CD14-positive monocyte (primary cell): Measurements from ENCODE around the gene EIF3B. TPM values are rescaled to one million over a fixed set of nuclear protein-coding genes. Genes with fewer than 3 reads are reported as not detected.

Experiments
- DNase-seq, 3 donors: peaks; one replicate each; pipeline ENCODE4 v3.0.0-alpha.2; 2011 to 2022
- H2AFZ ChIP-seq: 2 replicates; pipeline ENCODE4 v1.6.0; 2012; ENCODE audit warnings: mild to moderate bottlenecking, low read depth, low read length, inconsistent platforms; ENCODE audit not compliant: insufficient read depth, poor library complexity, severe bottlenecking
- H3K27ac ChIP-seq, 2 donors: 1 replicate in 1 of 2; 2 replicates in 1 of 2; pipeline ENCODE4 v1.5.1; 2012 to 2013; ENCODE audit warnings: low read length in 2 of 2, control low read depth in 1 of 2, inconsistent platforms in 1 of 2, low read depth in 1 of 2, mild to moderate bottlenecking in 1 of 2
- H3K27me3 ChIP-seq, 2 donors: one replicate each; pipeline versions ENCODE4 v1.6.0 to v1.6.1; 2011 to 2013; ENCODE audit warnings: low read length in 2 of 2; ENCODE audit not compliant: control insufficient read depth in 2 of 2, insufficient read depth in 2 of 2
- H3K36me3 ChIP-seq, 2 donors: replicated peaks in 1 of 2; 1 replicate in 1 of 2; 2 replicates in 1 of 2; pipeline versions ENCODE4 v1.5.1 to v1.6.1; 2012 to 2013; ENCODE audit warnings: low read length in 2 of 2, control low read depth in 1 of 2, inconsistent platforms in 1 of 2, mild to moderate bottlenecking in 1 of 2; ENCODE audit not compliant: insufficient read depth in 2 of 2, control insufficient read depth in 1 of 2
- H3K4me1 ChIP-seq, 2 donors: 1 replicate in 1 of 2; 2 replicates in 1 of 2; pipeline versions ENCODE4 v1.5.1 to v1.6.1; 2012 to 2013; ENCODE audit warnings: low read length in 2 of 2, control low read depth in 1 of 2, inconsistent platforms in 1 of 2, mild to moderate bottlenecking in 1 of 2, moderate library complexity in 1 of 2; ENCODE audit not compliant: insufficient read depth in 2 of 2, control insufficient read depth in 1 of 2
- H3K4me2 ChIP-seq: replicated peaks from 2 replicates; pipeline ENCODE3; 2012; ENCODE audit warnings: low read length, moderate library complexity, mild to moderate bottlenecking; ENCODE audit not compliant: poor library complexity, severe bottlenecking; ENCODE audit errors: extremely low read depth
- H3K4me3 ChIP-seq, 3 experiments: fragments of 200-600 bp in 1 of 3; sonication (generic) in 1 of 3; replicated peaks in 1 of 3; 1 replicate in 2 of 3; 2 replicates in 1 of 3; pipeline ENCODE4 v1.5.1; 2011 to 2013; ENCODE audit warnings: low read length in 3 of 3, mild to moderate bottlenecking in 3 of 3, control low read depth in 2 of 3, low read depth in 2 of 3, inconsistent platforms in 1 of 3, moderate library complexity in 1 of 3
- H3K79me2 ChIP-seq: 2 replicates; pipeline ENCODE4 v1.6.0; 2012; ENCODE audit warnings: mild to moderate bottlenecking, control low read depth, inconsistent platforms, low read length, moderate library complexity; ENCODE audit not compliant: insufficient read depth
- H3K9ac ChIP-seq: 2 replicates; pipeline ENCODE4 v1.6.0; 2017; ENCODE audit warnings: low read length, mild to moderate bottlenecking; ENCODE audit not compliant: insufficient read depth, poor library complexity, severe bottlenecking
- H3K9me3 ChIP-seq, 2 donors: replicated peaks in 1 of 2; 1 replicate in 1 of 2; 2 replicates in 1 of 2; pipeline versions ENCODE4 v1.5.1 to v1.6.1; 2012 to 2013; ENCODE audit warnings: low read length in 2 of 2, control low read depth in 1 of 2; ENCODE audit not compliant: control insufficient read depth in 1 of 2, insufficient read depth in 1 of 2
- H4K20me1 ChIP-seq: 2 replicates; pipeline ENCODE4 v1.6.0; 2012; ENCODE audit warnings: mild to moderate bottlenecking, low read length, control low read depth, moderate library complexity; ENCODE audit not compliant: insufficient read depth
- H3K27ac Mint-ChIP-seq, 7 donors: one replicate each; pipeline ENCODE4 v1.8.0; 2020; ENCODE audit warnings: mild to moderate bottlenecking in 7 of 7, mixed read lengths in 7 of 7, moderate library complexity in 6 of 7, inconsistent platforms in 2 of 7
- H3K27me3 Mint-ChIP-seq, 3 donors: one replicate each; pipeline ENCODE4 v1.8.0; 2021 to 2022; ENCODE audit warnings: low read depth in 3 of 3, mild to moderate bottlenecking in 3 of 3, mixed read lengths in 3 of 3, moderate library complexity in 3 of 3, inconsistent platforms in 1 of 3
- H3K36me3 Mint-ChIP-seq, 2 donors: one replicate each; pipeline ENCODE4 v1.8.0; 2020; ENCODE audit warnings: mixed read lengths in 2 of 2, inconsistent platforms in 1 of 2, mild to moderate bottlenecking in 1 of 2
- H3K4me1 Mint-ChIP-seq: one replicate; pipeline ENCODE4 v1.8.0; 2020; ENCODE audit warnings: mild to moderate bottlenecking, mixed read lengths
- H3K4me3 Mint-ChIP-seq, 2 donors: one replicate each; pipeline ENCODE4 v1.8.0; 2020; ENCODE audit warnings: mild to moderate bottlenecking in 2 of 2, mixed read lengths in 2 of 2, moderate library complexity in 1 of 2
- H3K9me3 Mint-ChIP-seq, 7 donors: one replicate each; pipeline ENCODE4 v1.8.0; 2020 to 2022; ENCODE audit warnings: mixed read lengths in 7 of 7, mild to moderate bottlenecking in 6 of 7, moderate library complexity in 6 of 7, inconsistent platforms in 2 of 7
- WGBS: methylation state at CpG from one replicate; pipeline ENCODE4 v1.1.5; 2013; ENCODE audit warnings: missing lambda C conversion rate; ENCODE audit not compliant: insufficient coverage; 5-methylcytosine and 5-hydroxymethylcytosine counted together
- intact Hi-C, 2 donors: fragments of 100-400 bp; cut with micrococcal nuclease; formaldehyde crosslinking; loops; one replicate each; pipeline versions ENCODE4 v1.15.0 to v1.15.1; 2023
- polyA plus RNA-seq, 3 donors: library from polyadenylated mRNA; depleted of rRNA in 1 of 3; unstranded in 2 of 3; stranded (reverse) in 1 of 3; fragments of 300-500 nt in 2 of 3; fragments of >200 nt in 1 of 3; fragmentation: Illumina TruSeq in 2 of 3; gene quantifications; 1 replicate in 2 of 3; 2 replicates in 1 of 3; pipeline ENCODE4 v1.2.3, GENCODE V29; 2012 to 2021
- TF ChIP-seq, protein P1 (sequence below): fragments of 200-600 bp; IDR thresholded peaks from one replicate; pipeline ENCODE4 v1.8.0; 2022; ENCODE audit warnings: antibody characterized with exemption, mild to moderate bottlenecking

The EIF3B gene
- polyA plus RNA-seq, 3 donors = 46.0 to 89.1 (median 69.2) TPM

DNA sequence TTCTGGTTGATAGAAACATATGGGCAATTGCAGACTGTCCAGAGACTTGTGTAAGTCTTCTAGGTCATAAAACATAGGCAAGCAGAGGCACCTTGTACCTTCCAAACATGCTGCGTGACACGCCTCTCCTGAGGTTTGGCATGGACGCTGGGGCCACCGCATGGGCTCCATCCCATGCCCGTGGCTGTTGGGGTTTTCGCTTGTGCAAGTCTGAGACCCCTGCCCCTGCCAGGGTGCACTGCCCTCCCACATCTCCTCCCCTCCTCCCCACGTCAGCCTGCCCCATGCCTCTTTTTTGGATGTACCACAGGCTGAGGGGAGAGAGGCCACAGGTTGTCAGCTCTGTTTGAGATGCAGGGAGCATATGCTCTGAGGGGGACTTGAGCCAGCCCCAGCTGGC, 19.0 kb downstream of the EIF3B start:
- Mint-ChIP-seq H3K9me3 (peaks cover 0 to 8% (median 0%) of the 10 kb centered on the region in 7 donors), H3K36me3 (peaks cover 83 to 99% of the 10 kb centered on the region in 2 donors), H3K4me3 (no peak overlapping the region), H3K27me3 (peaks cover 0 to 6% (median 0%) of the 10 kb centered on the region in 3 donors), H3K4me1 (no peaks in the 10 kb centered on the region), H3K27ac (peak overlapping the region in 1 of 7 donors; percentile 21)
- H3K4me1 ChIP-seq = no peaks in the 10 kb centered on the region
- H3K4me3 ChIP-seq = no peak overlapping the region
- intact Hi-C loops = no loop called here
- no peak for DNase-seq
- H3K27ac ChIP-seq = no peak overlapping the region
- peaks cover 91 to 97% of the 10 kb centered on the region in 2 donors for H3K36me3 ChIP-seq
- no peak overlapping the region for H2AFZ ChIP-seq
- no peaks in the 10 kb centered on the region for H3K27me3 ChIP-seq
- no peaks in the 10 kb centered on the region for H3K9me3 ChIP-seq
- peaks cover 54% of the 10 kb centered on the region for H4K20me1 ChIP-seq
- 96% methylated on average over 6 of the region's 7 CpGs for WGBS
- no peak overlapping the region for H3K9ac ChIP-seq
- H3K4me2 ChIP-seq = no peak overlapping the region
- peaks cover 33% of the 10 kb centered on the region for H3K79me2 ChIP-seq
- TF ChIP-seq, protein P1, sequence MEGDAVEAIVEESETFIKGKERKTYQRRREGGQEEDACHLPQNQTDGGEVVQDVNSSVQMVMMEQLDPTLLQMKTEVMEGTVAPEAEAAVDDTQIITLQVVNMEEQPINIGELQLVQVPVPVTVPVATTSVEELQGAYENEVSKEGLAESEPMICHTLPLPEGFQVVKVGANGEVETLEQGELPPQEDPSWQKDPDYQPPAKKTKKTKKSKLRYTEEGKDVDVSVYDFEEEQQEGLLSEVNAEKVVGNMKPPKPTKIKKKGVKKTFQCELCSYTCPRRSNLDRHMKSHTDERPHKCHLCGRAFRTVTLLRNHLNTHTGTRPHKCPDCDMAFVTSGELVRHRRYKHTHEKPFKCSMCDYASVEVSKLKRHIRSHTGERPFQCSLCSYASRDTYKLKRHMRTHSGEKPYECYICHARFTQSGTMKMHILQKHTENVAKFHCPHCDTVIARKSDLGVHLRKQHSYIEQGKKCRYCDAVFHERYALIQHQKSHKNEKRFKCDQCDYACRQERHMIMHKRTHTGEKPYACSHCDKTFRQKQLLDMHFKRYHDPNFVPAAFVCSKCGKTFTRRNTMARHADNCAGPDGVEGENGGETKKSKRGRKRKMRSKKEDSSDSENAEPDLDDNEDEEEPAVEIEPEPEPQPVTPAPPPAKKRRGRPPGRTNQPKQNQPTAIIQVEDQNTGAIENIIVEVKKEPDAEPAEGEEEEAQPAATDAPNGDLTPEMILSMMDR = no peak

DNA sequence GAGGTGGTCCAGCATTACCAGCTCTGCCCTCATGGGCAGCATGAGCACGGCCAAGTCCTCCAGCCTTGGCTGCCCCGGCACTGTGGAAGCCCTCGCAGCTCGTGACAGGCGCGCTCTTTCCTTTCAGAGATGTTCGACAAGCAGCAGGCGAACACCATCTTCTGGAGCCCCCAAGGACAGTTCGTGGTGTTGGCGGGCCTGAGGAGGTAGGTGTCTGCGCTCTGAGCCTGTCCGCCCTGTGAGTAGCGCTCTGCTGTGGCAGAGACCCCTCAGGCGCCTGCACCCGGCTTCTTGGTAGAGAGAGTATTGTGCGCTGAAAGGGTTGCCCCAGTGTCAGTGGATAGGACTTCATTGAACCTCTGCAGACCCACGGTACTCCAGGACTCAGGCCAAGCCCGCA, 19.8 kb downstream of the EIF3B start:
- H3K4me2 ChIP-seq = no peak overlapping the region
- peaks cover 91 to 97% of the 10 kb centered on the region in 2 donors for H3K36me3 ChIP-seq
- TF ChIP-seq, protein P1 = no peak
- H3K9ac ChIP-seq = no peak overlapping the region
- DNase-seq = no peak
- Mint-ChIP-seq H3K27me3 (peaks cover 0 to 6% (median 0%) of the 10 kb centered on the region in 3 donors), H3K9me3 (peaks cover 0 to 8% (median 0%) of the 10 kb centered on the region in 7 donors), H3K36me3 (peaks cover 83 to 99% of the 10 kb centered on the region in 2 donors), H3K27ac (no peak overlapping the region), H3K4me1 (no peaks in the 10 kb centered on the region), H3K4me3 (no peak overlapping the region)
- peaks cover 33% of the 10 kb centered on the region for H3K79me2 ChIP-seq
- H3K4me3 ChIP-seq = no peak overlapping the region
- no peak overlapping the region for H2AFZ ChIP-seq
- H3K27ac ChIP-seq = no peak overlapping the region
- H3K9me3 ChIP-seq = no peaks in the 10 kb centered on the region
- H4K20me1 ChIP-seq = peaks cover 61% of the 10 kb centered on the region
- H3K27me3 ChIP-seq = no peaks in the 10 kb centered on the region
- intact Hi-C loops = no loop called here
- WGBS = 98% methylated on average over 17 of the region's 18 CpGs
- H3K4me1 ChIP-seq = no peaks in the 10 kb centered on the region
